AG08396 (cell line): ENCODE data around the gene TMEM225B.
"Not testable (repeated sequence)": the region's sequence is repeated elsewhere in the genome, so short reads cannot be mapped to it uniquely, and the experiment has no call there.

ENCODE experiments used
- DNase-seq: peaks from one replicate; pipeline ENCODE4 v3.0.0; 2012; ENCODE audit warnings: low spot score, mixed read lengths

The TMEM225B gene

DNA sequence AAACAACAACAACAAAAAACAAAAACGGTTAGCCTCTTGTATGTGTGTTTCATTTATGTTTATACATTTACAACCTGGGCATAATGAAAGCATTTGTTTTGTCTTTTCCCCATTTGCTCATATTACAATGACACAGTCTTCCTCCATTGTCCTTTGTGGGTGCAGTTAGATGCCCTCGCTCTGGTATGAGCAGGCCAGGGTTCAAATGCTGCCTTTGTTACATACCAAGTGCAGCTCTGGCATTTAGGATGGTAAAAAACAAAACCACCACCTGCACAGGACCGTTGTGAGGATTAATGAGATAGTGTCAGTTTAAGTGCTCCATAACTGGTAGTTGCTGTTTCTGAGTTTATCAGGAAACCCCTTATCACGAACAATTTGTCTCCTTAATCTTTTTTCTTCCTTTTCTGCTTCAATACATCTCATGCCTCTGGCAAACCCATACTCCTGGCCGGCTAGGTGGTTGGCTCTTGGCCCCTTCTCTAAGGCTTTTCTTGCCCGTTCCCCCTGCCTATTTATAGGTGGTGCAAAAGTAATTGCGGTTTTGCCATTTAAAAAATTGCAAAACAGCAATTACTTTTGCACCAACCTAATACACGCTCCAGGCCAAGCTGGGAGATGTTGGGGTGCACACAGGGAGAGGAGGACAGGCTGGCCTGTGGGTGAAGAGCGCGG lies 18.6 kb upstream of the TMEM225B start:
- DNase-seq, result no peak

DNA sequence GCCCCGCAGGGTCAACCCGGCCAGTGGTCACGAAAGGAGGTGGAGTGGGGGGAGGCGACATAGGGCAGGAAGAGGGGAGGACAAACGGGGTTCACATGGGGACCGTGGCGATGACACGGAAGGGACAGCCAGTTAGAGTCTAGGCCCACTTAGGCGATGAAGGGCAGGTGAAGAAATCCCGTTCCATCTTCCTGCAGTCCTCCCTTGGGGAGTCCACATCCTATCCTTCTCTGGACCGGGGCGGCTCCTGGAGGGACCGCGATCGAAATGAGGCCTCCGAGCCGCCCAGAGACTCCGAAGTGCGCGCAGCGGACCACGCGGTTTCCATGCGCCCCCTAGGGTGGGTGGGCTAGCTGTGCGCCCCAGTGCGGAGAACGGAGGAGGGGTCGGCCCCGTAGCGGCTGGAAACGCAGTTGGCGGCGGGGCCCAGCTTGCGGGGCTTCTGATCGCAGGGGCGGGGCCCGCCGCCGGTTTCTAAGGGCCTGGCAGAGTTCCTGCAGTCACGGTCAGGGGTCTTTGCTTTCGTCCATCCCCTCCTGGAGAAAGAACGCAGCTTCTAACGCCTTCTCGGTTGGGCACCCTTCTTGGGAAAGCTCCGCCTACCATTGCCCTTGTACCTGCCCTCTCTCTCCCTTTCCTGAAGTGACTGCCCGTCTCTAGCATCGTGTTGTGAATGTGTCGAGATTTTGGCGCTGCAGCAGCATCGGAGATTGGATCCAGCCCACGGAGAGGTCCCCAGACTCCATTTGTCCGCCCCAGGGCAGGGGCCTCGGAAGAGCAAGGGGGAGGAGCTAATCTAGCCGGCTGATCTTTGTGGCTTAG lies 17.9 kb upstream of the TMEM225B start:
- peak; percentile 38 for DNase-seq

DNA sequence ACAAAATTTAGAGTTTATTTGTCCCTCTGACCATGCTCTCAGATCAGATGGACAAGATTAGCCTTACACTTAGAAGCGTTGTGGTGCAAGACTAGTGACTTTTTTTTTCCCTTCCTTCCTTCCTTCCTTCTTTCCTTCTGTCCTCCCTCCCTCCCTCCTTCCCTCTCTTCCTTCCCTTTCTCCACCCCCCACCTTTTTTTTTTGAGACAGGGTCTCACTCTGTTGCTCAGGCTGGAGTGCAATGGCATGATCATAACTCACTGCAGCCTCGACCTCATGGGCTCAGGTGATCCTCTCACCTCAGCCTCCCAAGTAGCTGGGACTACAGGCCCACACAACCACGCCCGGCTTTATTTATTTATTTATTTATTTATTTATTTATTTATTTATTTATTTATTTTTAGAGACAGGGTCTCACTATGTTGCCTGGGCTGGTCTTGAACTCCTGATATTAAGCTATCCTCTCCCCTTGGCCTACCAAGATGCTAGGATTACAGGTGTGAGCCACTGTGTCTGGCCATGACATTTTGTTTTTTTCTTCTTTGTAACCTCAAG lies 17.2 kb upstream of the TMEM225B start:
- DNase-seq, result not testable (repeated sequence)

DNA sequence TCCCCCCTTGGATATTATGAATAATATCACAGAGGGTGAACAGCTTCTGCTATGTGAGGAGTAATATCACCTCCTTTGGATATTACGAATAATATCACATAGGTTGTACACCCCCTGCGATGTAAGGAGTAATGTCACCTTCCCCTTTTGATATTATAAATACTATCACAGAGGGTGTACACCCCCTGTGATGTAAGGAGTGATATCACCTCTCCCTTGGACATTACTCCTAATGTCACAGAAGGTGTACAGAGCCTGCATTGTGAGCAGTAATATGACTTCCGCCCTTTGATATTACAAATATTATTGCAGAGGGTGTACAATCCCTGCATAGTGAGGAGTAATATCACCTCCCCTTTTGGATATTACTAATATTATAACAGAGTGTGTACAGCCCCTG lies 9.2 kb upstream of the TMEM225B start:
- DNase-seq, result no peak

DNA sequence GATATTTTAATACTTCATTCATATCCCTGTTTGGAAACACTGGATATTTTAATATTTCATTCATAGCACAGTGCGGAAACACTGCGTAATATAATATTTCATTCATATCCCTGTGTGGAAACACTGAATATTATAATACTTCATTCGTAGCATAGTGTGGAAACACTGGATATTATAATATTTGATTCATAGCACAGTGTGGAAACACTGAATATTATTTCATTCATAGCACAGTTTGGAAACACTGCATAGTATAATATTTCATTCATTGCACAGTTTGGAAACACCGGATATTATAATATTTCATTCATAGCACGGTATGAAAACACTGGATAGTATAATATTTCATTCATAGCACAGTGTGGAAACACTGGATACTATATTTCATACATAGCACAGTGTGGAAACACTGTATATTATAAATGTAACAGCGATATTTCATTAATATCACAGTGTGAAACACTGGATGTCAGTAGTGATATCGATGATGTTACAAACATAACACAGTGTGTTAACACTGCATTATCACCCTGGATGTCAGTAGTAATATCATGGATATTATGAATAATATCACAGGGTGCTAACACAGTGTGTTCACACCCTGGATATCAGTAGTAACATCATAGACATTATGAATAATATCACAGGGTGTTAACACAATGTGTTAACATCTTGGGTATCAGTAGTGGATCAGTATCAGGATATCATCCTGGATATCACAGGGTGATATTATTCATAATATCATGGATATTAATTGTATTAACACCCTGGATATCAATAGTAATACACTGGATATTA lies 2.9 kb upstream of the TMEM225B start:
- DNase-seq, result no peak

DNA sequence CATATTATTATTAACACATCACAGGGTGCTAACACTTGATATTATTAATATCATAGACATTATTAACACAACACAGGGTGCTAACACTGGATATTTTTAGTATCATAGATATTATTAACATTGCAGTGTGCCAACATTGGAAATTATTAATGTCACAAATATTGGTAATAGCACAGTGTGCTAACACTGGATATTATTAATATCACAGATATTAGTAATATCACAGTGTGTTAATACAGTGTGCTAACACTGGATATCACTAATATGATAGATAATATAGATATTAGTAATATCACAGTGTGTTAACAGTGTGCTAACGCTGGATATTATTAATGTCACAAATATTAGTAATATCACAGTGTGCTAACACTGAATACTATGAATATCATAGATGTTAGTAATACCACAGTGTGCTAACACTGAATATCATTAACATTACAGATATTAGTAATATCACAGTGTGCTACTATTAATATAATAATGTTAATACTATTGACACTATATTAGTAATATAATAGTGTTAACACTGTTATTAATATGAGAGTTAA lies 1.6 kb upstream of the TMEM225B start:
- DNase-seq, result no peak

DNA sequence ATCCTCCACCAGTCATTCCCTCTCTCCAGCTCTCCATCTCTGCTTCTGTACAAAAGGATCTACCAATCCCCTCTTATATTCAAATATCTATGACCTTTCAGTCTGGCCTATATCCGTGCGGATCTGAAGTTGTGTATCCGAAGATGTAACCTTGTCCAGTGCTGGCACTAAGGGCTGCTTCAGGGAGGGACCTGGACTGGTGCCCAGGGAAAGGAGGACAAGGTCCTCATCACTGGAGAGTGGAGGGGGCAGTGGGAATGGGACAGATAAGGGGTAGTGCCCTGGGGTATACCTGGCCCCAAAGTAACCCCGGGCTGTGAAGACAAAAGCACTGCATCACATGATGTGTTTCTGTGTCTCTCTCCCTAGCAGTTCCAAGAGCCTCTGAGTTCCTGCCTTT lies 1.8 kb downstream of the TMEM225B start:
- DNase-seq, result no peak

DNA sequence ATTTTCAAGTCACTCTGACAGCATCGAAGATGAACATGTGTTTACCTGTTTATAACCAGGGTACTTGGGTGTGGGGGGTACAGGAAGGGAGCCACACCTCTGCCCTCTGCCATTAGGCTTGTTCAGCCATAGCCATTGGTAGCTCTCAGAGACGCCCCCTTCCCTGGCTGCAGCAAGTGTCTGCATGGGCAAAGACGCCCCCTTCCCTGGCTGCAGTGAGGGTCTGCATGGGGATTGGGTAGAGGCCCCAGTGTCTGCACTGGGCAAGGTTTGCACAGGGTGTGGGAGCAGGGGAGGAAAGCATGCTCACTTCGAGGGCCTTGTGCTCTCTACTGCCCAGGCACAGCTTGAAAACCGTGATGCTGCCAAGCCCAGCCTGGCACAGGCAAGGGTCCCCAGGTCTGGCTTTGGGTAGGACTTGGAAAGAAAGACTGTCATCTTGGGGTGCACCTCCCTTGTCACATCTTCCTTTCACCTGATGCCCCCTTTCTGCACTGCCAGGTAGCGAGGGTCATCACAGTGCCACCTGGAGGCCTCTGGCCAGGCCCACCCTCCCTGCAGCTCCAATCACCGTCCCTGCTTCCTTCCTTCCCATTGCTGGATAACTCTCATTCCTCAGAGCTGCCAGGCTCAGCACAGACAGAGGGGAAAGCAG lies 3.7 kb downstream of the TMEM225B start:
- no peak for DNase-seq

DNA sequence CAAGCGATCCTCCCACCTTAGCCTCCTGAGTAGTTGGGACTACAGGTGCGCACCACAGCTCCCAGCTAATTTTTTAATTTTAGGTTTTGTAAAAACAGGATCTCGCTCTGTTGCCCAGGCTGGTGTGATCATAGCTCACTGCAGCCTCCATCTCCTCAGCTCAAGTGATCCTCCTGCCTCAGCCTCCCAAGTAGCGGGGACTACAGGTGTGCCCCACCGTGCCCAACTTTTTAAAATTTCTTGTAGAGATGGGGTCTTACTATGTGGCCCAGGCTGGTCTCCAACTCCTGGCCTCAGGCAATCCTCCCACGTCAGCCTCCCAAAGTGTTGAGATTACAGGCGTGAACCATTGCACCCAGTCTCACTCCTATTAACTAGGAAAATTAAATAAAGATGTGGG lies 7.5 kb downstream of the TMEM225B start:
- no peak for DNase-seq

DNA sequence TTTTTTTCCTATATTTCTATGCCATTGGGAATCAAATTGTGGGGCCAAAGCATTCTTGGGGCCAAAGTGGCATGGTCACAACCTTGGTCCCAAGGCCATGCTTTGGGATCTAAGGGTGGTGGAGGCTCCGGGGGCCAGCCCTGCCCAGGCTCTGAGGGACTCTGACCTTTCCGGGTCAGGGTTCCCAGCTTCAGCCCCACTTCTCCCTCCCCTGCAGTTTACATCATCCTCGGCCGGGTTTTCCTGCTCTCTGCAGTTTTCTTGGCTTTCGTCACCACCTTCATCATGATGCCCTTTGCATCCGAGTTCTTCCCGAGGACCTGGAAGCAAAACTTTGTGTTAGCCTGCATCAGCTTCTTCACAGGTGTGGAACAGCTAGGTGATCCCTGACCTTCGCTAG lies 8.5 kb downstream of the TMEM225B start:
- no peak for DNase-seq

DNA sequence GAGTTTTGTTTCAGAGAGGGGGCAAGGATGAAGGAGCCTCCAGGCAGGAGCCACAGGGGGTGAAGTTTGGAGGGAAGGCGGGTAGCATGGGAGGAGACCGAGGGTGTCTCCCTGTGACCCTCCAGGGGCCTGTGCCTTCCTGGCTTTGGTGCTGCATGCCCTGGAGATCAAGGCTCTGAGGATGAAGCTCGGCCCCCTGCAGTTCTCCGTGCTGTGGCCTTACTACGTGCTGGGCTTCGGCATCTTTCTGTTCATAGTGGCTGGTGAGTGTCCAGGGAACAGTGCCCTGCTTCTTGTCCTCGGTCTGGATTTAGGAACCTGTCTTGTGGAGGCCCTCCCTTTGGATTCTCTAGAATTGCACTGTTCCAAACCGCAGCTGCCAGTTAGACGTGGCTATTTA lies 9.5 kb downstream of the TMEM225B start:
- DNase-seq, result no peak

DNA sequence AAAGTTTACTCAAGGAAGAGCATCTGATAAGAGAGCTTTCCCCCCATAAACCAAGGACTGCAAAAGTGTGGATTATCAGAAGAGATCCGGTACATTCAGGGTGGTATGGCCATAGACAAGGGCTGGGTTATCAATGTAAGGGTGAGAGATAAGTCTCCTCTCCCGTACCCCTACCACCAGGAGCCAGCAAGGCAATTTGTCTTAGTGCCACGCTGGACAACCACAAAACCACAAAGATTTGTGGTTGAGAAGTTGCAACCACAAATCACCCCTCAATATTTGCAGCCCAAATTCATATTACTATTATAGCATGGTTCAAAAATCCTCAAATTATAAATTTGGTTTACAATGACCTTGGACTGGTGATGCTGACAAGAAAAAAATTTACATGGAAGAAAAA lies 16.4 kb downstream of the TMEM225B start:
- no peak for DNase-seq

DNA sequence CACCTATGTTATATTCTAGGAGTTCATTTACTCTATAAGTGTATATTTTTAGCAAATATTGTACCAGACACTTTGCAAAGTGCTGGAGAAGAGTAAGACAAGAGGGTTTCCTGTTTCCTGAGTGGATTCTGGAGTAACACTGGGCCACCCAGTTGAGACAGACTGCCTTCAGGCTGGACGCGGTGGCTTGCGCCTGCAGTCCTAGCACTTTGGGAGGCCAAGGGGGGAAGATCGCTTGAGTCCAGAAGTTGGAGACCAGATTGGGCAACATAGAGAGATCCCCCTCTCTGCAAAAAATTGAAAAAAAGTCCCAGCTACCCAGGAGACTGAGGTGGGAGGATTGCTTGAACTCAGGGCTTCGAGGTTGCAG lies 17.9 kb downstream of the TMEM225B start:
- DNase-seq, result no peak

DNA sequence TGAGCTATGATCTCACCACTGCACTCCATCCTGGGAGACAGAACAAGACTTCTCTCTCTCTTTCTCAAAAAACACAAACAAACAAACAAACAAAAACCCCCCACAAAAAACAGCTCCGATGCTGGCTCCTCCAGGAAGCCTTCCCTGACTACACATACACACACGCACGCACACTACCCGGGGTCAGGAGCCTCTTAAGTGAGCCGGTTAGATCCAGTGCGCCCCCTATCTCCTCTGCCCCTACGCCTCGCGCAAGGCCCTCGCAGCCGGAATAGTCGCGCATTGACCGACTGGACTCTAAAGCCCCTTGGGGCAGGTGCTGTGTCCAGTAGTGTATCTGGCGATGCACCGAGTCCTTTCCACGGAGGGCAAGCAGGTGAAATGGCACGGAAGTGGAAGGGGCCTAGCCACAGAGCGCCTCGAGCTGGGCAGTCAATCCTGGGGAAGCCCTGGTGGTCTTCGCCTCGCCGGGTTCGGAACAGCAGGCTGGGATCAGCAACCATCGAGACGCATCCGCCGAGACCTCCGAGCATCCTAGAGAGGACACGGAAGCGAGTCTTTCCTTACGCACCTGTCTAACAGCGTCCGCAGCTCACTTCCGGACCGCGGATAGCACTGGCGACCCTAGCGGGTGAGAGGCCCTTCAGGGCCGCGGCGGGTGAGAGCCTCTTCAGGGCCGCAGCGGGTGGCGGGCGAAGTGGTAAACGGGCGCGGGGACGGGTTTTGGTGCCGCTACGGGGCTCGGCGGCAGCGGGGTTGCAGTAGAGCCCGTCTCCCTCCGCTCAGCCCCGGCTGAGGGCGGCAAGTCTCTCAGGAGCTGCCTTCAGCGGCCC lies 18.5 kb downstream of the TMEM225B start, which contains the start of gene ZSCAN25:
Gene ZSCAN25, plus strand, starts transcription at position 588 of the 833 bp plus-strand sequence. CDS start 2,661 bp downstream, outside the sequence.
- DNase-seq, result peak; percentile 95

DNA sequence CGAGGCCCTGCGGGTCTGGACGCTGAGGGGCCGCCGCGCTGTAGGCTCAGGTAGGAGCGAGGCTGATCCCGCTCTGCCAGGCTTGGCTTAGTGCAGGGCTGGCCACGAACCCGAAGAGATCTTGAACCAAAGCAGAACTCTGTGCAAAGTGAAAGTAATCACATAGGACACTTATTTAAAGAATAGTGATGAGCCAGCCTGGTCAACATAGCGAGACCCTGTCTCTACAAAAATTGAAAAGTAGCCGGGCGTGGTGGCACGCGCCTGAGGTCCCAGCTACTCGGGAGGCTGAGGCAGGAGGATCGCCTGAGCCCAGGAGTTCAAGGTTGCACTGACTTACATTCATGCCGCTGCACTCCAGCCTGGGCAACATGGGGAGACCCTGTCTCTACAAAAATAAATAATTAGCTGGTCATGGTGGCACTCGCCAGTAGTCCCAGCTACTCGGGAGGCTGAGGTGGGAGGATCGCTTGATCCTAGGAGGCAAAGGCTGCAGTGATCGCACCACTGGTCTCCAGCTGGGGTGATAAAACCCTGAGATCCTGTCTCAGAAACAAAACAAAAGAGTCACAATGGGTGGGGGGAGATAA lies 19.2 kb downstream of the TMEM225B start:
- DNase-seq, result no peak

DNA sequence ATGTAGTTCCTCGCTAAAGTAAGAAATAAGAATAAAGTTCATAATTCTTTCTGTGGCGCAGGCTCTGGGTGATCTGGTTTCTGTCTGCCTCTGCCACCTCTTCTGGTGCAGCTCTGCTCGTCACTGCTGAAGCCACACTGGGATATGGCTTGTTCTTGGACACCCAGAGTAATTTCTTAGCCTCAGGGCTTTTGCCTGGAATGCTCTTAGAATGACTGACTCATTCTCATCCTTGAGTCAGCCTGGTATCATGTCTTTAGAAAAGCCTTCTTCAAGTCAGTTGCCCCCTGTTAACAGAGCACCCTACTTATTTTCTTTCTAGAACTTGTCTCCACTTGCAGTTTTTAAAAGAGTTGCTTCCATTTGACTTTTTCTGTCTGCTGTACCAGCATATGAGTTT lies 20.7 kb downstream of the TMEM225B start:
- DNase-seq, result peak; percentile 49

DNA sequence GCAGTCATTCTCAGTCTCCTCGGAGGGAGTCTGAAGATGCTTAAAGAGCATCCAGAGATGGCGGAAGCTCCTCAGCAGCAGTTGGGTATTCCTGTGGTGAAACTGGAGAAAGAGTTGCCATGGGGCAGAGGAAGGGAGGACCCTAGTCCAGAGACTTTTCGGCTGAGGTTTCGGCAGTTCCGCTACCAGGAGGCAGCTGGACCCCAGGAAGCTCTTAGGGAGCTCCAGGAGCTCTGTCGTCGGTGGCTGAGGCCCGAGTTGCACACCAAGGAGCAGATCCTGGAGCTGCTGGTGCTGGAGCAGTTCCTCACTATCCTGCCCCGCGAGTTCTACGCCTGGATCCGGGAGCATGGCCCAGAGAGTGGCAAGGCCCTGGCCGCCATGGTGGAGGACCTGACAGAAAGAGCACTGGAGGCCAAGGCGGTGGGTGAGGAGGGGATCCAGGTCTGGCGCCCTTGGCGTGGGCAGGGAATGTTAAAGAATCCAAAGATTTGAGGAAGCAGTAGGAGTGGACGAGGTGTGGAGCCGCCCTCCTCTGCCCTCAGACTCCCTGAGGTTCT lies 21.6 kb downstream of the TMEM225B start:
- no peak for DNase-seq

DNA sequence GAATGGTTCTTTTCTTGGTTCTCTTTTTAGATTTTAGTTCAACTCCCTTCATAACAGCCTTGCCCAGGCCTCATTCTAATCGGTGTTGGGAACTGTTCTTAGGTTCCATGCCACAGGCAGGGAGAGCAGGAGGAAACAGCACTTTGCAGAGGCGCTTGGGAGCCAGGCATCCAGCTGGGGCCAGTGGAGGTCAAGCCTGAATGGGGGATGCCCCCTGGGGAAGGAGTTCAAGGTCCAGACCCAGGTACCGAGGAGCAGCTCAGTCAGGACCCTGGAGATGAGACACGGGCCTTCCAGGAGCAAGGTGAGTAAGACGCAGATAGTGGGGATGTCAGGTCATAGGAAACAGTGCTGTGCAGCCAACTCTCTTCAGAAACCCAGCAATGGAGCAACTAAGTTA lies 23.2 kb downstream of the TMEM225B start:
- no peak for DNase-seq

DNA sequence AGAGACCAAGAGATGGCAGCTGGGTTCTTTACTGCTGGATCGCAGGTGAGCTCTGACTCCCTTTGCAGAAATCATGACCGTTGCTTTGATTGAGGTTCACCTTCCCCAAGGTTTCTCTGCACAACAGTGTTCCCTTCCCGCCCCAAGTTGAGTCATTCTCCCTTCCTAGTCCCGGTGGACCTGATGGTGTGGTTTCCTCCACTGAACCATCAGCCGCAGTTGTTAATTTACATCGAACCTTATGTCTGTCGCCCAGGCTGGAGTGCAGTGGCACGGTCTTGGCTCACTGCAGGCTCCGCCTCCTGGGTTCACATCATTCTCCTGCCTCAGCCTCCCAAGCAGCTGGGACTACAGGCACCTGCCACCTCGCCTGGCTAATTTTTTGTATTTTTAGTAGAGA lies 24.5 kb downstream of the TMEM225B start:
- DNase-seq, result no peak

DNA sequence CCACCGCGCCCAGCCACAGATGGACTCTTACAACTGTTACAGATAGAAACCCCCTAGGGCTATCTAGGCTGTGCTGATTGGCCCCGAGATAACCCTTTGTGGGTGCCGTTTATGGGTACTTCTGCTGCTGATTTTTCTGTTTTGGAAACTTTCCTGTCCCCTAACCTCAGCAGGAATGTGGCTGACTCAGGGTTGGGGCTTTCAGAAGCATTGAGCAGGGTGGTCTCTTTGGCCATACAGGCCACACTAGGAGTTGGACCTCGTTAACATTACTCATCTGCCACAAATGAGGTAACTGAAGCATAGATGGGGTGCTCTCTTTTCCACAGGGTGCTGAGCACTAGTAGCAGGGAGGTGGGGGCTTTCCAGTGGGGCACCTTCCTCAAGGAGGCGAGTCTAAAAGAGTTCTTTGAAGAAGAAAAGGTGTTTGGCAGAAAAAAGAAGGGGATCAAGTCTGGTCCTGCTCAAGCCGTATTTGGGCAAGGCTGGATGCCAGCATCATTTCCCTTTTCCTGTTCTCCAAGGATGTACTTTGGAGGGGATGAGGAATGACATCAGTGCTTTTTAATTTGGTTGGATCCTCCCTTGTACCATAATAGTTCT lies 25.1 kb downstream of the TMEM225B start:
- no peak for DNase-seq
